NCI-H1694 treated with DMSO at 0.1 percent for 48 hours (cell line): Measurements from ENCODE around the gene UBAC2.
"Not testable (repeated sequence)": the region's sequence is repeated elsewhere in the genome, so short reads cannot be mapped to it uniquely, and the experiment has no call there.

ENCODE experiments used
- DNase-seq: peaks from one replicate; lab custom pipeline; 2025; lab: John Stamatoyannopoulos, UW

The UBAC2 gene

GRCh38 chr13:99249178-99249577 is 48.5 kb downstream of the UBAC2 start:
- not testable (repeated sequence) for DNase-seq

- DNase-seq, result not testable (repeated sequence)
Measured at GRCh38 chr13:99249606-99250005, 49.0 kb downstream of the UBAC2 start.

GRCh38 chr13:99250982-99251825 is 50.5 kb downstream of the UBAC2 start:
- DNase-seq, result no peak

- no peak for DNase-seq
Measured at GRCh38 chr13:99251921-99252320, 51.3 kb downstream of the UBAC2 start.

DNA sequence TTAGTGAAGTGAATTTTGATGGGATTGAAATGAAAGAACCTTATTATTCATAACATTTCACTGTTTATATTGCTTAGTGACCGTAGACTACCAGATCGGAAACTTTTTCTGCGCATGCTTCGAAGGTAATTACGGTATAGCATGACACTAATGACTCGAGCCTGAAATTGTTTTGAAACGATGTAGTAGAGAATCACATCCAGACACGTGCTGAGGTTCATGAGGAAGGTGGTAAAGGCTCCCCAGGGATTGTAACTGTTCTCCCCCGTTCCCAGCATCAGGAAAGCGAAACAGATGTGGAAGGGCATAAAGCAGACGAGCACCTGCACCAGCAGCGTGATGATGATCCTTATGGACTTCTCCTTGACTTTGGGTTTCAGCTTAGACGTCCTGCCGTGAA is 54.2 kb downstream of the UBAC2 start:
- DNase-seq, result no peak

GRCh38 chr13:99255271-99255670 is 54.6 kb downstream of the UBAC2 start:
- DNase-seq, result no peak

DNA sequence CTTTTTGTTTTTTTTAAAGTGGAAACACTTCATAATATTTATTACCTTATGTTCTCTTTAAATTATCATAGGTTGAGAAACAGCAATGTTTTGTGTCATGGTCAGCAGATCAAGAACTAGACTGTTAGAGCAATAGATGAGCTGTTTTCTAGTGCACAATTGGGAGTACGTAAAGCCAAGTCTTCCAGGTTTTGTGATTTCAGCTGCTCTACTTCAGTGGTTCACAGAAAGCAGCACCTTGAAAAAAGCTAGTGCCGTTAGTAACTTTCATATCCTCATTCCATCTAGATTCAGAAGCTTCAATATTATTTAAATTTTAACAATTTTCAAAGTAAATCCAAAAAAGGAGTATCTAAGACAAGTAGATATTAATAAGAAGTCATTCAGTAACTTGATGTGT is 55.6 kb downstream of the UBAC2 start:
- DNase-seq, result no peak

GRCh38 chr13:99256709-99257108 is 56.1 kb downstream of the UBAC2 start:
- no peak for DNase-seq

DNA sequence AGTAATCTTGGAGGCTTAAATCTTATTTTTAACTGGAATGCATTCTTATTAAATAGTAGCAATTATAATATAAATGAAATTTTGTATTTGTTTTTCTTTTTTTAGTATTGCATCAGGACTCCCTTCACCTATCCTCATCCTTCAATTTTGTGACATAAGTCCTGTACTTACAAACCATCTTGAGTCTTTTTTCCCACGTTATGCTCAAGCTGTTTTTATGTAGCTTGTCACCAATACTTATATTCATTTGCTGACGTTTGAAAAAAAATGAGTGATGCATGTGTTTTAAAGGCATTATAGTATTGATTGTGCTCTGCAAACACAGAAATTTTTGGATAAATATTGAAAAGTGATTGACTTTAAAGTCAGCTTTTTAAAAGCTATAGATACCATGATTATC is 56.6 kb downstream of the UBAC2 start:
- no peak for DNase-seq

GRCh38 chr13:99258210-99258860 is 57.7 kb downstream of the UBAC2 start, which contains the start of gene GPR18:
Gene GPR18, minus strand, starts transcription at chr13:99258379. Its CDS starts 2,507 bp downstream, at chr13:99255872.
- DNase-seq, result no peak

DNA sequence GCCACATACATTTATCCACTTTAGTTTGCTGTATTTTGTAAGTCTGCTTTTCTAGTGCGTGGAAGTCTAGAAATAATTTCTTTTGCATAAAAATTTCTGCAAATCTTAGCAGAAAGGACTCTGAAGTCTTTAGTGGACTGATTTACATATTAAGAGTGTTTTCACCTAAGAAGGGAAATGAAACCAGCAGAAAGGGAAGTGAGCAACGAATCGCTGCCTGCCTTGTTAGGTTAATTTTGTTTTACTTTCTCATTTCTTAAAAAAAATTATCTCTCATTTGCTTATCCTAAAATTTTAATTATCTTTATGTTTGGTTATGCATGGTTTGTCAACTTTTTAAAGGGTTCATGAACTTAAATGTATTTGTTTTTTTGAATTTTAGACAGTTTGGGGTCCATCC is 58.3 kb downstream of the UBAC2 start:
- no peak for DNase-seq

DNA sequence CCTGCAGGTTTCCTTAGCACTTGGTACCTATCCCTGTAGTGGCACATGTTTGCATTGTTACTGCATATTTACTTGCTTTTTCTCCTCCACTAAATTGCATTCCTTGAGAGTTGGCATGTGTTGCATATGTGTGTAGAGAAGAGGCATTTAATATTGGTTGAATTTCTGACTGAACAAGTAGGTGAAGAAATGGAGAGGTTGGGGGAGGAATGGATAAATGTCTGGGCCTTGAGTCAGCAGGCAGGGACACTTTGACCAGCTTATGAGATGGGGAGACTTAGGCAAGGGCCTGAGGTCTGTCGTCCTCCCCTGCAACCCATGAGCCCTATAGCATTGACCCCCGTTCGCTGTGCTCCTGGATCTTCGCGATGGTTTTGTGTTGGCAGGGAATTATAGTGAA is 59.6 kb downstream of the UBAC2 start:
- DNase-seq, result no peak

GRCh38 chr13:99261059-99261458 is 60.4 kb downstream of the UBAC2 start:
- DNase-seq, result no peak

DNA sequence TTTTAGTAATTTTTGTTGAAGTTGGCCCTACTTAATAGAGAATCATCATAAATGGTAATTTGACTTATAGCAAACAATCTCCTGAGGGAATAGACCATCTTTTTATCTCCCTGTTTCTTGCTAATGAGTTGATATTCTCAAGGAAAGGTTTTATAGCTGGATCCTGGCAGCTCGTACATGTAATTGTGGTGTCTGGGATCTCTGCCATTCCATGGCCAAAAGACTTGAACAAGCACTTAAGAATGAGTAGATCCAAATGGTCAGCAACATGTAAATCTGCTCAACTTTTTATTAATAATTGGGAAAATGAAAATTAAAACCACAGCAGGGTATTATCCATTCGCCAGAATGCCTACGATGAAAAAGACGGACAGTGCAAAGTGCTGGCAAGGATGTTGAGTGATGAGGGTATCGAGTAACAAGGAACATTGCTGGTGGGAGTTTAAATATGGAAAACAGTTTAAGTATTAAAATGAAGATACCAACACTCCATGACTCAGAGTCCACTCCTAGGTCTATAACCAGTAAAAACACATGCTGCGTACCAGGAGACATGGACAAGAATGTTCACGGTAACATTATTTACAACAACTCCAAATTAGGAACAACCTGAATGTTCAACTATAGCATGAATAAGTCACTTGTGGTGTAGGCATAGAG is 62.6 kb downstream of the UBAC2 start:
- DNase-seq, result no peak

- no peak for DNase-seq
Measured at GRCh38 chr13:99264051-99264450, 63.4 kb downstream of the UBAC2 start.

DNA sequence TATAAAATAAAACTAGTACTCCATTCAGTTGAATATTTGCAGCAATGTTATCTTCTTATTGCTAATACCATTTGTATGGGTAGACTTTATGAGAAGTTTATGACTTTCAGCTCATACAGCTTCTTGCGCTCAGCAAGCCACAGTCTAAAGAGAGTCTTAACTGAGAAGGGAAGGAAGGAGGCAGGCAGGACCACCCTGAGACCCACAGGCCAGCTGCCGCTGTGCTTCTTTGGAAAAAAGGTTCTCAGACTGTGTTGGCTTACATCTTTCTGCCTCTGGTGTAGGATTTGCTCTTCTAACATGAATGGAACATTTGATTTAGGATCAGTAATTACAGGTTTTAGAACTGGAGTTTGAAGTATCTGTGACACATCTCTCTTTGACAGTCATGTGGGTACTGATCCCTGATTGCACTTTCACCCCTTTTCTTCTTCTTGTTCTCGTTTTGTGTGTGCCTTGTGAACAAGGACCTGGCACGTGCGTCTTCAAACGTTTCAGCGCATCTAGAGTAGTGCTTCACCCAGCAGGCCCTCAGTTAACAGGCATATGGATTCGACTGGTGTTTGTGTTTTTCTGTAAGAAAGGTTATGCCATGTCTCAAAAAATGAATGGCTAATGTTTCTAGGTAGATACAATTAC is 64.6 kb downstream of the UBAC2 start:
- DNase-seq, result no peak

DNA sequence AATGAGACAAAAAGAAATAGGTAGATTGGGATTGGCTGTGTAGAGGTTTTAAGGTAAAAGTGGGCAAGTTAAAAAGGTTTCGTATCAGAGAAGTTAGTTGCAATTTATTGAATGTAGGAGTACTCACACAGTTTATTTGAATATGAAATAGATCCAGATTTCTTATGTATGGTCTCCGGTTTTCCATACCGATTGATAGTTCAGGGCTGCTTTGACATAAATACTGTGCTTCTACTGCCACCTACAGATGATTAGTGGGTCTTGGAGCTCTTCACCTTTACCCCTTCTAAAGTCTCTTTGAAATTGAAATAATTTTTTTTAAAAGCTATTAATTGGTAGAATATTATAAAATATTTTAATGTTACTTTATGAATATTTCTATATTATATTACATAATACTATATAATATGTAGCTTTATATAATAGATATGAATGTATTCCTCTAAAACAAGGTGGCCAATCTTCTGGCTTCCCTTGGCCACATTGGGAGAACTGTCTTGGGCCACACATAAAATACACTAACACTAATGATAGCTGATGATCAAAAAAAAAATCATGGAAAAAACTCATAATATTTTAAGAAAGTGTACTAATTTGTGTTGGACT is 65.3 kb downstream of the UBAC2 start:
- peak; percentile 53 for DNase-seq

DNA sequence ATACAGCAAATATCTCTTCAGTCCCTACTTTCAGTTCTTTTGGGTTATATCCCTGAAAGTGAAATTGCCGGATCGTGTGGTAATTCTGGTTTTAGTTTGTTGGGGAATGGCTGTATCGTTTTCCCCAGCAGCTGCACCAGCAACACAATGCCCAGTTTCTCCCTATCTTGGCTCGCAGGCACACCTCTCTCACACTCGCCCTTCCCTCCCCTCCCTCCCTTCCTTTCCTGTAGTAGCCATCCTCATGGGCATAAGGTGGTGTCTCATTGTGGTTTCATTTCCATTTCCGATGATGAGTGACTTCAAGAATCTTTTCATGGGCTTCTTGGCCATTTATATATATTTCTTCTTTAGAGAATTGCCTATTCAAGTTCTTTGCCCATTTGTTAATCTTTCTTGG is 66.2 kb downstream of the UBAC2 start:
- DNase-seq, result no peak

GRCh38 chr13:99267927-99268326 is 67.3 kb downstream of the UBAC2 start:
- DNase-seq, result no peak

GRCh38 chr13:99268822-99269221 is 68.2 kb downstream of the UBAC2 start:
- no peak for DNase-seq

DNA sequence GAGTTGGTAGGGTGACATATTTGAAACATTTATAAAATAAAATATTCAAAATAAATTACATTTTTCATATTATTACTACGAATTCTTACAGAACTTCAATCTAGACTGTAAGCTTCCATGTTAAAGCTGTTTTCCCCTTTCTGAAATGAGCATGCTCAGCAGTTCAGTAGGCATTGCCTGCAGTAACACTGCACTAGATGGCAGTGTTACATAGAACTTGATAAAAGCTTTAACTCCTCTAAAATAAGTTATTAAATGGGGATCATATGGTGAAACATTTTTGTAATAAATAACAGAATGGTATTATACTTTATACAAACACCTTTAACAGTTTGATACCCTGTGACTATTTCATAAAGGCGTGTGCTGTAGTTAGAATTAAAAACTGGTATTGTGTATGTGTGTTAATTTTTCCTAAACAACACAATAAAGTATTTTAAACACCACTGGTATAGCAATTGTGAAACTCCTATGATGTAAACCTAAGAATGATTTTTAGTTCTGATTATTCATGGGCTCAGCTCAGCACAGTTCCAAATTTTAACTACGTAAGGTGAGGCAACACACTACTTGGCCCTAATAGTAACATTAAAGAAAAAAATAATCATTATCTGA is 69.1 kb downstream of the UBAC2 start:
- peak; percentile 63 for DNase-seq

DNA sequence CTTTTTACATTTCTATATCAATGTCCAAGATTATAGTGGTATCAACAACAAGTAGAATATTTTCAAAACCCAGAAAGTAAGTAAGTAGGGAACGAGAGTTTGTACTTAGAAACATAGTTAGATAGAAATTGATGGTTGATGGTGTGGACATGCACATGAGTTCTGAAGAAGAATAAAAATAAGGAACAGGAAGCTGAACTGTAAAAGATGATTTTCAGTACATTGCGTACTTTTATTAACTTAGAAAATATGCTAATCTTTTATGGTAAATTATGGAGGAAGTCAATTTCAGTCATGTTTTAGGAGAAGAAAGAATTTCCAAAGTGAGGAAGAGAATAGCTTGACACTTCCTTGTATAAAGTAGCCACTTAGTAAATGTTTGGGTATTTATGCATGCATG is 69.9 kb downstream of the UBAC2 start:
- no peak for DNase-seq
